Activated T-cell treated with anti-CD3 and anti-CD28 coated beads, Interleukin-2, amount 50 U/mL, for 48 hours (primary cell): Measurements from ENCODE around the gene PRRG3.
A peak's percentile ranks its signal among the peaks of the same experiment; 100 is the strongest.

Source experiments
- DNase-seq, 2 experiments: peaks; one replicate each; pipeline ENCODE4 v3.0.0-alpha.2; 2020

Gene PRRG3

DNA sequence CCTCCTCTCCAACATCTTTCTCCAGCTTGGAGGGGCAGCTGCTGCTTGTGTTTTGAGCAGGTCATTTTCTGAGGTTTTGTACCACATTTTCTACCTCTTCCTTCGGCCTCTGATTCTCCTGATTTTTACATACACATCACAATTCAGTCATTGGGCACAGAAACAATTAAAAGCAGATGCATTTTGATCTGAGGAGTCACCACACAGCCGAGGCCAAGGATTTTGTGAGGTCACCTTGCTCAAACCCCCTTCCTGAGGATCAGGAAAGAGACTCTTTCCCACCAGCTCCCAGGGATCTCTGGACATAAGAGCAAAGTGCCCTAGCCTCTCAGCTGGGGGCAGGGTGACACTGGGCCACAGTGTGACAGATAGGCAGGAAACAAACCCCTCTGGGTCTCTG, 15.2 kb downstream of the PRRG3 start:
- no peak for DNase-seq

- DNase-seq: no peak
Observed at GRCh38 chrX:151711154-151711553, 15.9 kb downstream of the PRRG3 start.

DNA sequence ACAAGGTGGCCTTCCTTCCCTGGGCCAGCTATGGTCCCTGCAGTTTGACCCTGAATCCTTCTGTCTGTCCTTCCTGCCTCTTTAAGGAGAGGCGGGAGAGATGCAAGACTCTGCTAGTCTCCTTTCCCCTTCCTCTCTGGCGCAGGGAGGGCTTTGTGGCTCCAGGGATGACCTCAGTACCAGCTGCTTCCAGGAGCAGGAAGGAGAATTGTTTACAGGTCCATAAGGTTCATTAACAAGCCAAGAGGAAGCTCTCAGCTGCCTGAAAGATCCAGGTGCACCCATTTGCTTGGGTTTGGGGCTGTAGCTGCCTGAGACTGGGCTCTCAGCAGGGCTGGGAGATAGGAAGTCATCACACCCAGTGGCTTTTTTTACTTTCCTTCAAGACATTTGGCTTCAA, 16.5 kb downstream of the PRRG3 start:
- no peak for DNase-seq

GRCh38 chrX:151712253-151712652, 17.0 kb downstream of the PRRG3 start:
- DNase-seq: no peak

DNA sequence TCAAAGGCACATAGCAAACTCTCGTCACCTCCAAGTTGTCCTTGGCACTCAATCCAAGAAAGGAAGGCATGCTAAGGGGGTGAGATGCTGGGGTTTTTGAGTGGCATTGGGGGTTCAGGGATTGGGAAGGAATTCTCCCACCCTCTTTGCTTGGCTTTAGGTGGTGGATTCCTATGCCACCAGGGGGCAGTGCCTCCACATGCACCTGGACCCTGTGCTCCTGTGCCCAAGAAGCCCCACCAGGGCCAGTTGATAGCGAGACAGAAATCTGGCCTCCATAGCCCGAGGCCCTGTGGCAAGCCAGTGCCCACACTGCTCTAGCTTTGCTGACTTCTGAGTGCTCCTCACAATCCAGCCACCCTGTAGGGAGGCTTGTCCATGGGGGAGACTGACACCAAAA, 18.6 kb downstream of the PRRG3 start:
- DNase-seq: peak; percentile 24 to 43

DNA sequence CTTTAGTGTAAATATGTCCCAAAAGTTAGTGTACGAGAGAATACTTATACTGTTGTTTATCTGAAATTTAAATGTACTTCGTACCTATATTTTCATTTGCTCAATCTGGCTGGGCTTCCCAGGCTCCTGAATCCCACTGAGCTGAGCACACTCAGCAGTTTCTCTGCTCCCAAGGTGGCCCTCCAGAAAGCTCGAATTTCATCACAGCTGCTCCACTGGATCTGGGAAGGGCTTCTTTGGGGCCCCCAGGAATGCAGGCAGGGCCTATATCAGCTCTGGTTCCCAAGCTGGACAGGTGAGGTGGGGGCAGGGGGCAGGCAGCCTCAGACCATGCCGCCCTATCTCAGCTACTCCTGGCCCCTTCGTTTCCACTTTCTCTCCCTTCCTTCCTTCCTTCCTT, 19.1 kb downstream of the PRRG3 start:
- no peak for DNase-seq

- DNase-seq: no peak
Observed at GRCh38 chrX:151715752-151716151, 20.5 kb downstream of the PRRG3 start, which contains the start of gene FATE1. TSS of gene FATE1 (plus strand) at chrX:151716035. CDS start at chrX:151716120, 85 bp downstream.

GRCh38 chrX:151722241-151722846, 27.1 kb downstream of the PRRG3 start:
- DNase-seq: peak; percentile 28 to 41

DNA sequence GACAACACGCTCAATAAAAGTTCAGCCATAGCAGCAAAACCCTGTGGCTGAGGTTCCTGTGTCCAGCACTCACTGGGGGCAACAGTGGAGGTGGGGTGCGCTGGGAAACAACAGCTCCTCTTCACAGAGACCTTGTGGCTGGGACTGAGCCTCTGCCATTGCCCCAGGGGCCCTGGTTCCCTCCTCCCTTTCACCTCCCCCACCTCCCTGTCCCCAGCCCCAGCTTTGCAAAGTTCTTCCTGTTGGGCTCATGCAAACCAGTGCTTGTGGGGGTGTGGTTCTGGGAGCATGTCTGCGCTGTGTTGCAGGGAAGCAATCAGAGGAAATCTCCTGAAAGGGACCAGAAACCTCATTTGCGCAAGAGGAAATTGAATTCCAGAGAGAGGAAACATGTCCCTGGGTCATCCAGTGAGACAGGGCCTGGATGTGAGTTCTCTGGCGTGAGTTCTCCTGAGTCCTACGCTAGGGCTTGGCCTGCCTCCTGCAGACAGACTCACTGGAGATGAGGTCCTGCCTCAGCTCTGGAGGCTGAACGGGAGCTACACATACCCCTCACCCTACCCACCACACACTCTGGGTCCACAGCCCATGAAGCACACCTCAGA, 28.0 kb downstream of the PRRG3 start:
- no peak for DNase-seq

DNA sequence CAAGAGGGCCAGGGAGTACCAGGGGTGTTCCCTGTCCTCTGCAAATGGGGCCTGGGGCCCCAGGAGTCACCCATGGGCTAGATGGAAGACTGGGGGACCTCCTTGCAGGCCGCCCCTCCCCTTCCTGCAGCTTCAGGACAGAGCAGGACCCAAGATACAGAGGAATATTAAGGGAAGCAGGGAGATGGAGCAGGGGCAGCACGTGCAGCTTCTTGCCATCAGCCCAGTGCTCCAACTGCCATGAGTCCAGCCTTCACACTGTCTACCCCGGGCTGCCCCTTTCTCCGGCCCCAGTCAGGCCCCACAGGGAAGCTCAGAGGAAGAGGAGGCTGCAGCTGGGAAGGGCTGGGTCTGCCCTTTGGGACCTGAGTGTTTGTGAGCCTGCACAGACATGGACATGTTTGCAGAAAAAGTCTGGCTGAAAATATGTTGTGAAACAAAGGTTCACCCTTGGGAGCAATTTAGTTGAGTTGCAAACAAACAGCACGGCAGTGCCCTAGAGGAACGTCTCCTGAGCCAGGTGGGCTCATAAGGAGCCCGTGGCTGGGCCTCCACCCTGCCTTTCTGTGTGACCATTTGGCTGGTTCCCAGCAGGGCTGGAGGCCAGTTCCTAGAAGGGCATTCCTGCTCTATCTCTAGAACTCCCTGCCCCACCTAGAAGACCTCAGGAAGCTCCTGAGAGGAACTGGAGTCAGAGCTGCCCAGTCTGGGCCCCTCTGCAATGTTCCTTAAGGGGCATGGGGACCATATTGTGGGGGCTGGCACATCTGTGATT, 29.5 kb downstream of the PRRG3 start:
- no peak for DNase-seq

DNA sequence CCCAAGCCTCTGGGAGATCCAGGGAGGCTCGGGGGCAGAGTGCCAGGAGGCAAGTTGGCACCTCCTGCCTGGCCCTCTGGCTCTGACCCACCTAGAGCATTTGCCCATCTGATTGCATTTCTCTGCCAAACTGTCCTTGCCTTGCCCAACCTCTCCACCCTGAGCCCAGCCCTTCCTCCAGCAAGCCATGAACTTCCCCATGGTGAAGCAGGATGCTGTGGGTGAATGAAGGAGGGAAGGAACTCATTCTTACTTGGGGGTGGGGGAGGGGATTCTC, 30.0 kb downstream of the PRRG3 start:
- no peak for DNase-seq

DNA sequence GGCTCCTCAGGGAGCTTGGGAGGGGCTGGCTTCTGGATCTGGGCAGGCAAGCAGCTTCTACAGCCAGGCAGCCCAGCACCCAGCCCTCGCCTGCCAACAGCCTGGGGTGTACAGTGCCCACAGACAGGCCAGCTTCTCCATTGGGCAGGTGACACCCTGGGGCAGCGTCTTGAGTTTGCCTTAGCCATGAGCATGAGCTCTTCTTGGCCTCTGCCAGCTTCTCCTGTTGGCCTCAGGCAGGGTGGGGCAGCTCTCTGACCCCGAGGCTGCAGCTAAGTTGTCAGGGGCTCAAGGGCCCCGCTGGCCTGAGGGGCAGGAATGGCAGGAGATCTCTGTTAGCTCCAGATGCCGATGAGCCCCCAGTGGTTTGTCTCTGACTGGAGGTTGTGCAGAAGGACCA, 31.5 kb downstream of the PRRG3 start:
- DNase-seq: no peak

DNA sequence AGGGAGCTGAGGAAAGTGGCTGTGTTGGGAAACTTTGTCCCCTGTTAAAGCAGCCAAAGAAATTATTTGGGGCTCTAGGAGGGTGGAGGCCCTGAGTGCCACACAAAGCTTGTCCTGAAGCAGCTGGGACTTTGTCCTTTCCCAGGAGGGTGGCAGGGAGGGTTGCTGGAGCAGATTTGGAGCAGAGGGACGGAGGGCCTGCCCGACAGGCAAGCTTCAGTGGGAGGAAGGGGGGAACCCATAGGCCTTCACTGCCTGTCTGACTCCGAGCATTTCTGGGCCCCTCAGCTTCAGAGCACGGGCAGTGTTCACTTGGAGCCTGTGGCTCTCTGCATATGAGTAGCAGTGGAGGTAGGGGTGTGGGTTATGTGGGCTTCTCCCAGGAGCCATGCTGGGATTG, 32.1 kb downstream of the PRRG3 start:
- no peak for DNase-seq

- no peak for DNase-seq
Observed at GRCh38 chrX:151729056-151729725, 33.9 kb downstream of the PRRG3 start.

GRCh38 chrX:151734446-151734845, 39.2 kb downstream of the PRRG3 start, which contains the start of gene CNGA2:
TSS of gene CNGA2 (plus strand) at chrX:151734746. CDS start at chrX:151738484, 3,738 bp downstream.
- no peak for DNase-seq

DNA sequence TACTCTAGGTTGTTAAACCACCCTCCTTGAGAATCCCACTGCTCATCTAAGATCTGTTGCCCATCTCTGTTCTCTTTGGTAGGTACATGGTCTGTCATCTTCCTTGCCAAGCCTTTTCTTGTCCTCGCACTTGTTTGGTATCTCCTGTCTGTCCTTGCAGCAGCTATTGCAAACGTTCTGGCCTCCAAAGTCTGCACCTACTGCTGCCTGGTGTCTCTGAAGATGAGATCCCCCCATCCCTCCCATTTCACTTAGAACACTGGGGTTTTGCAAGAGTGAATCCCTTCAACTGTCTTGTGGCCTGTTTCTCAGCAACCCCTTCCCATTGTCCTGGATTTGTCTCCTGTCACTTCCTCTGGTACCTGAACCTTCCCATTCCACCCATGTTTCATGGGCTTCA, 40.0 kb downstream of the PRRG3 start:
- DNase-seq: no peak

- no peak for DNase-seq
Observed at GRCh38 chrX:151736685-151737084, 41.4 kb downstream of the PRRG3 start.

DNA sequence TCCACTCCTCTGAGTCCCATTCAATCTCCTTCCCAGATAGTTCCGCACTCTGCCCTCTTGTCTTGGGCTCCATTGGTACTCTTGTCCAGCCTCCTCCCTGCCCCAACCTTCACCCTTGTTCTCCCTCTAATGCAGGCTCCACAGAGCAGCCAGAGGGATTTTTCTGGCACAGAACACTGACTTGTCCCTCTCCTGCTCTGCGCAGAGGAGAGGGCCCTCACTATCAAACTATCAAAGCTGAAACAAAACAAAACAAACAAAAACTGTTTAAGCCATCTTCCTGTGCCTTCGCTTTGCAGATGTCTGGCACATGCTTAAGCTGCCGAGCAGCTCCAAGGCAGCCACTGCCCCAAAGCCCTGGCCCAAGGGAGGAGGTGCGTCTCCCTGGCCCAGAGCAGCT, 42.2 kb downstream of the PRRG3 start:
- no peak for DNase-seq

- no peak for DNase-seq
Observed at GRCh38 chrX:151738751-151739150, 43.5 kb downstream of the PRRG3 start.

- no peak for DNase-seq
Observed at GRCh38 chrX:151741606-151742005, 46.3 kb downstream of the PRRG3 start.

DNA sequence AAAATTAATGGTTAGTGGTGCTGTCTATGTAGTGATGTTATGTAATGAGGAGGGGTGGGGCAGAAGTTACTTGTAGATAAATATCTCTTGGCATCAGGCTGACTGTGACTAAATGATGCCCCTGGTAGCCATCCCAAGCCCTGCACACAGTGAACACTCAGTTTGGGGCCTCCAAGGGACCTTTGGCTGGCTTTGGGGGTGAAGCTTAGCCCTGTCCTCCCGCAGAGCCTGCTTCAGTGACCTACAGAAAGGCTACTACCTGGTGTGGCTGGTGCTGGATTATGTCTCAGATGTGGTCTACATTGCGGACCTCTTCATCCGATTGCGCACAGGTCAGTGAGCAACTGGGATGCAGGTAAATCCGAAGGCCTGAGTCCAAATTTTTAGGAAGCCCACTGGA, 47.1 kb downstream of the PRRG3 start:
- no peak for DNase-seq

DNA sequence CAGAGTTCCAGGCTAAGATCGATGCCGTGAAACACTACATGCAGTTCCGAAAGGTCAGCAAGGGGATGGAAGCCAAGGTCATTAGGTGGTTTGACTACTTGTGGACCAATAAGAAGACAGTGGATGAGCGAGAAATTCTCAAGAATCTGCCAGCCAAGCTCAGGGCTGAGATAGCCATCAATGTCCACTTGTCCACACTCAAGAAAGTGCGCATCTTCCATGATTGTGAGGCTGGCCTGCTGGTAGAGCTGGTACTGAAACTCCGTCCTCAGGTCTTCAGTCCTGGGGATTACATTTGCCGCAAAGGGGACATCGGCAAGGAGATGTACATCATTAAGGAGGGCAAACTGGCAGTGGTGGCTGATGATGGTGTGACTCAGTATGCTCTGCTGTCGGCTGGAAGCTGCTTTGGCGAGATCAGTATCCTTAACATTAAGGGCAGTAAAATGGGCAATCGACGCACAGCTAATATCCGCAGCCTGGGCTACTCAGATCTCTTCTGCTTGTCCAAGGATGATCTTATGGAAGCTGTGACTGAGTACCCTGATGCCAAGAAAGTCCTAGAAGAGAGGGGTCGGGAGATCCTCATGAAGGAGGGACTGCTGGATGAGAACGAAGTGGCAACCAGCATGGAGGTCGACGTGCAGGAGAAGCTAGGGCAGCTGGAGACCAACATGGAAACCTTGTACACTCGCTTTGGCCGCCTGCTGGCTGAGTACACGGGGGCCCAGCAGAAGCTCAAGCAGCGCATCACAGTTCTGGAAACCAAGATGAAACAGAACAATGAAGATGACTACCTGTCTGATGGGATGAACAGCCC, 48.6 kb downstream of the PRRG3 start:
- no peak for DNase-seq

GRCh38 chrX:151745651-151746050, 50.4 kb downstream of the PRRG3 start:
- no peak for DNase-seq
